NB4 (cell line): ENCODE data around the gene THSD4.
"Not testable (repeated sequence)": the region's sequence is repeated elsewhere in the genome, so short reads cannot be mapped to it uniquely, and the experiment has no call there.

ENCODE experiments used
- DNase-seq: peaks from one replicate; pipeline ENCODE4 v3.0.0; 2010; ENCODE audit warnings: low read depth
- H3K4me3 ChIP-seq: one replicate; pipeline ENCODE4 v1.5.1; 2011; ENCODE audit warnings: mild to moderate bottlenecking, low read depth, low read length, moderate library complexity
- CTCF ChIP-seq: IDR thresholded peaks from one replicate; pipeline ENCODE4 v1.5.1; 2012; ENCODE audit warnings: low read depth, low read length
- MYC ChIP-seq: IDR thresholded peaks from 2 replicates; pipeline ENCODE4 v1.6.1; 2011; ENCODE audit warnings: low read depth, low read length
- POLR2A ChIP-seq: IDR thresholded peaks from 2 replicates; pipeline ENCODE4 v1.6.1; 2011; ENCODE audit warnings: mild to moderate bottlenecking; ENCODE audit not compliant: insufficient read length; ENCODE audit errors: extremely low read depth
- TF ChIP-seq, protein P1 (sequence below): IDR thresholded peaks from 2 replicates; pipeline ENCODE4 v1.6.1; 2011; ENCODE audit warnings: low read depth, low read length

THSD4 gene

DNA sequence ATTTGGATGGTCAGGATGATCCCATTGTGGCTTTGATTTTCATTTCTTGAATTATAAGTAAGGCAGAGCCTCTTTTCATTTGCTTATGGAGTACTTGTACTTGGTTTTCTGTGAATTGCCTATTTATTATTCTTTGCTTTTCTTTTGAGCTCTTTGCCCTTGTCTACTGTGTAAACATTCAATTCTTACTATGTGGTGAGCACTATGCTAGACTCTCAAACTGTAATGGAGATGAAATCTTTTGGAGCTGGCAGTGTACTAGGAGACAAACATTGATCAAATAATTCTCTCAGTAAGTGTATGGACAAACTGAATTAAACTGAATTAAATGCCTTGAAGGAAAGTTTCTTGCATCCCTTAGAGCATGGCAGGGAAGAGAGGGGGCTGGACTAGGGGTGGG lies 608.1 kb downstream of the THSD4 start:
- DNase-seq, result no peak
- TF ChIP-seq, protein P1, sequence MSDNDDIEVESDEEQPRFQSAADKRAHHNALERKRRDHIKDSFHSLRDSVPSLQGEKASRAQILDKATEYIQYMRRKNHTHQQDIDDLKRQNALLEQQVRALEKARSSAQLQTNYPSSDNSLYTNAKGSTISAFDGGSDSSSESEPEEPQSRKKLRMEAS, result no peak
- TF ChIP-seq POLR2A (no peak), MYC (no peak), CTCF (no peak)
- H3K4me3 ChIP-seq, result no peak overlapping the region

DNA sequence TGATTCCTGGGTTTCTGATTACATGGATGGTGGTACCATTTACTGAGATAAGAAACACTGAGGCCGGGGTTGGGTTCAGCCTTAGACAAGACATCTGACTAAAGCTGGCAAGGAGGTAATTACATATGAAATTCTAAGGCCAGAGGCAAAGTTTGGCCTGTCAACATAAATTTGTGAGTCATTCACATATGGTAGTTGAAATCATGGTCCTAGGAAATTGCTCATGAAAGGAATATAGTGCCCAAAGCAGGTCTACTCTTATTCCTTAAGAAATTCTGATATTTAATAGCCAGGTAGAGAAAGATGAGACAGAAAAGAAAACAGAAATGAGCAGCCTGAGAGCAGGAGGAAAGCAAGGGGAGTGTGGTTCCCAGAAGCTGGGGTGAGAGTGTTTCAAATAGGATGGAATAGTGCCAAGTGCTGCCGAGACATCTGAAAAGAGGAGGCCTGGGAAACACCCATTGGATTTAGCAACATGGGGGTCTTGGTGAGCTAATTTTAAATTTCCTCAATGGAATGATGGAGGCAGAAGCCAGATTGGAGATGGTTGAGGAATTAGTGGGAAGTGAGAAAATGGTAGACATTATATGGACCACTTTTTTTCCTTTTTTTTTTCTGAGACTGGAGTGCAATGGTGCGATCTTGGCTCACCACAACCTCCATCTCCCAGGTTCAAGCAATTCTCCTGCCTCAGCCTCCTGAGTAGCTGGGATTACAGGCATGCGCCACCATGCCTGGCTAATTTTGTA lies 610.1 kb downstream of the THSD4 start:
- not testable (repeated sequence) for DNase-seq, H3K4me3 ChIP-seq

DNA sequence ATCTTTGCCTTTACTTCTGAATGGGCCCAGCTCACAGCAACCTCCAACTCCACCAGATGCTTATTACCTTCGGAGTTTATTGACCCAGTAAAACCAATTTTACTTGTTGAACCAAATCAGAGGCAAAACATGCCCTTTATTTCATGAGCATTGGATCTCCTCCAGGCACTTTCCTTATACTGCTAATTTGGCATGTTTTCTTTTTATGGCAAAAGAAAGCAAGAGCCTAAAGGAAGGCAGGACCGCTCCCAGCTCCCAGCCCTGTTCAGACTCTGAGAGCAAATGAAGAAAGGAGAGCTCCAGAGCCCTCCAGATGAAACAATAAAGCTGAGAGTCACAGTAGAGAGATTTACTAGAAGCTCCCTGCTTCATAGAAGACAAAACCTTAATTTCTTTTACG lies 613.6 kb downstream of the THSD4 start:
- no peak for DNase-seq
- TF ChIP-seq CTCF, result no peak
- TF ChIP-seq, protein P1, result no peak
- TF ChIP-seq MYC, result no peak
- no peak for TF ChIP-seq POLR2A
- no peak overlapping the region for H3K4me3 ChIP-seq

- no peak overlapping the region for H3K4me3 ChIP-seq
- TF ChIP-seq MYC (no peak), POLR2A (no peak), CTCF (no peak)
- TF ChIP-seq, protein P1, result no peak
- no peak for DNase-seq
These were observed 614.0 kb downstream of the THSD4 start for GRCh38 chr15:71729319-71729718.

GRCh38 chr15:71730277-71731144 lies 615.2 kb downstream of the THSD4 start:
- H3K4me3 ChIP-seq, result no peak overlapping the region
- peak; percentile 66 for DNase-seq
- TF ChIP-seq CTCF (peak; percentile 78), MYC (no peak), POLR2A (no peak)
- TF ChIP-seq, protein P1, result peak; percentile 29; the same call in 1 of the 2 replicates

DNA sequence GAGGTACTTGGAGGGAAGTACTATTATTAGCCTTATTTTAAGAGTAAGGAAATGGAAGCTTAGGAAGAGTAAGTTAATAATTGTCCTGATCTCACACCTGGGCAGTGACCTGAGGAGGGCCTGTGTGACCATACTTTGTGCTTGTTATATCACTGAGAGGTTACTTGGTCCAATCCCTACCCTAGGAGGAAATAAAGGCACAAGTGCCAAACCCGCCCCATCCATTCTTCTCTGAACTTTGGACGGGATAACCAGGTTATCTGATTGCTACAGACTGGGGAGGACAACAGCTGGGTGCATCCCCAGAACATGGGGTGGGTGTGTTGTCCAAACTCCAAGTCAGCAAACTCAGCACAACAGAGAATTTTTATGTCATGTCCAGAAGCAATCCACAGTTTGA lies 617.4 kb downstream of the THSD4 start:
- TF ChIP-seq, protein P1, result no peak
- TF ChIP-seq CTCF, result no peak
- no peak for TF ChIP-seq POLR2A
- TF ChIP-seq MYC, result no peak
- no peak overlapping the region for H3K4me3 ChIP-seq
- no peak for DNase-seq
